Measurements from ENCODE around the gene SHTN1.

The SHTN1 gene

GRCh38 chr10:116833986-116834985 lies 170.7 kb downstream of the SHTN1 start:
- DNase-seq (ENCODE audit: low read depth) = no peak

- no peak for DNase-seq (ENCODE audit: low read depth)
Measured at GRCh38 chr10:116831790-116832189, 173.2 kb downstream of the SHTN1 start.
